HEK293 (cell line): ENCODE data around the gene KLHDC3.

ENCODE experiments used
- BCL6B ChIP-seq: fragments of 450-650 bp; formaldehyde crosslinking; IDR thresholded peaks from 2 replicates; pipeline ENCODE4 v1.5.1; 2017; ENCODE audit warnings: missing biosample characterization, missing genetic modification characterization
- FEZF1 ChIP-seq: fragments of 450-650 bp; formaldehyde crosslinking; IDR thresholded peaks from 2 replicates; pipeline ENCODE4 v1.5.1; 2016; ENCODE audit warnings: missing biosample characterization, missing genetic modification characterization
- GFI1B ChIP-seq: fragments of 450-650 bp; formaldehyde crosslinking; IDR thresholded peaks from 2 replicates; pipeline ENCODE4 v1.5.1; 2016; ENCODE audit warnings: missing biosample characterization, missing genetic modification characterization
- GLIS1 ChIP-seq: fragments of 450-650 bp; formaldehyde crosslinking; IDR thresholded peaks from 2 replicates; pipeline ENCODE4 v1.5.1; 2016; ENCODE audit warnings: missing biosample characterization, missing genetic modification characterization
- KLF16 ChIP-seq: fragments of 450-650 bp; formaldehyde crosslinking; IDR thresholded peaks from 2 replicates; pipeline ENCODE4 v1.5.1; 2017; ENCODE audit warnings: missing biosample characterization, missing genetic modification characterization
- OVOL3 ChIP-seq: fragments of 450-650 bp; formaldehyde crosslinking; IDR thresholded peaks from 2 replicates; pipeline ENCODE4 v1.5.1; 2016; ENCODE audit warnings: missing biosample characterization, missing genetic modification characterization
- PRDM4 ChIP-seq: fragments of 450-650 bp; formaldehyde crosslinking; IDR thresholded peaks from 2 replicates; pipeline ENCODE4 v1.5.1; 2017; ENCODE audit warnings: missing biosample characterization, missing genetic modification characterization
- SETDB1 ChIP-seq: IDR thresholded peaks from one replicate; pipeline ENCODE4 v1.6.1; 2017; ENCODE audit warnings: mild to moderate bottlenecking, low read length, moderate library complexity, mixed read lengths; ENCODE audit not compliant: insufficient read length
- ZBTB11 ChIP-seq: fragments of 450-650 bp; formaldehyde crosslinking; conservative IDR thresholded peaks from 2 replicates; pipeline ENCODE4 v1.5.1; 2016; ENCODE audit warnings: low read depth, missing biosample characterization, missing genetic modification characterization
- ZBTB44 ChIP-seq: fragments of 450-650 bp; IDR thresholded peaks from 2 replicates; pipeline ENCODE4 v1.5.1; 2018; ENCODE audit warnings: missing biosample characterization, mild to moderate bottlenecking, missing genetic modification characterization
- ZBTB49 ChIP-seq: fragments of 450-650 bp; formaldehyde crosslinking; IDR thresholded peaks from 2 replicates; pipeline ENCODE4 v1.5.1; 2016; ENCODE audit warnings: missing biosample characterization, missing genetic modification characterization, low read depth
- ZBTB6 ChIP-seq: fragments of 450-650 bp; formaldehyde crosslinking; IDR thresholded peaks from 2 replicates; pipeline ENCODE4 v1.5.1; 2017; ENCODE audit warnings: missing biosample characterization, missing genetic modification characterization
- ZFP69B ChIP-seq: fragments of 450-650 bp; formaldehyde crosslinking; IDR thresholded peaks from 2 replicates; pipeline ENCODE4 v1.5.1; 2016; ENCODE audit warnings: missing biosample characterization, missing genetic modification characterization
- ZNF16 ChIP-seq: fragments of 450-650 bp; formaldehyde crosslinking; IDR thresholded peaks from 2 replicates; pipeline ENCODE4 v1.5.1; 2016; ENCODE audit warnings: low read depth, missing biosample characterization, missing genetic modification characterization
- ZNF169 ChIP-seq: fragments of 450-650 bp; formaldehyde crosslinking; IDR thresholded peaks from 2 replicates; pipeline ENCODE4 v1.5.1; 2016; ENCODE audit warnings: missing biosample characterization, missing genetic modification characterization
- ZNF24 ChIP-seq: fragments of 450-650 bp; formaldehyde crosslinking; IDR thresholded peaks from 2 replicates; pipeline ENCODE4 v1.5.1; 2016; ENCODE audit warnings: missing biosample characterization, missing genetic modification characterization
- ZNF26 ChIP-seq: fragments of 450-650 bp; formaldehyde crosslinking; IDR thresholded peaks from 2 replicates; pipeline ENCODE4 v1.5.1; 2016; ENCODE audit warnings: missing biosample characterization, missing genetic modification characterization
- ZNF280C ChIP-seq: fragments of 450-650 bp; formaldehyde crosslinking; IDR thresholded peaks from 2 replicates; pipeline ENCODE4 v1.5.1; 2016; ENCODE audit warnings: missing biosample characterization, missing genetic modification characterization
- ZNF423 ChIP-seq: fragments of 450-650 bp; formaldehyde crosslinking; IDR thresholded peaks from 2 replicates; pipeline ENCODE4 v1.5.1; 2016; ENCODE audit warnings: missing biosample characterization, missing genetic modification characterization
- ZNF580 ChIP-seq: fragments of 450-650 bp; formaldehyde crosslinking; IDR thresholded peaks from 2 replicates; pipeline ENCODE4 v1.5.1; 2016; ENCODE audit warnings: missing biosample characterization, missing genetic modification characterization
- ZNF670 ChIP-seq: fragments of 450-650 bp; formaldehyde crosslinking; IDR thresholded peaks from 2 replicates; pipeline ENCODE4 v1.5.1; 2016; ENCODE audit warnings: missing biosample characterization, missing genetic modification characterization, low read depth

Gene KLHDC3

GRCh38 chr6:43021270-43022047 lies 7.4 kb downstream of the KLHDC3 start, which contains the start of gene RRP36 (continued):
- TF ChIP-seq ZNF670 (tag by site-specific recombination) (no peak), BCL6B (tag by site-specific recombination) (no peak), SETDB1 (no peak), ZFP69B (tag by site-specific recombination) (no peak), GLIS1 (tag by site-specific recombination) (0 out of 2 replicates have a peak, but pooled peaks have one; percentile 17), ZBTB44 (tag by site-specific recombination) (no peak), FEZF1 (tag by site-specific recombination) (peak; percentile 46; the same call in 1 of the 2 replicates), ZNF280C (tag by site-specific recombination) (no peak), ZNF169 (no peak), ZBTB11 (tag by site-specific recombination) (peak; percentile 46), ZBTB49 (tag by site-specific recombination) (no peak), ZBTB6 (tag by site-specific recombination) (no peak; the same call in 1 of the 2 replicates), ZNF24 (no peak; the same call in 1 of the 2 replicates), ZNF26 (tag by site-specific recombination) (no peak), PRDM4 (0 out of 2 replicates have a peak, but pooled peaks have one; percentile 10), ZNF423 (tag by site-specific recombination) (no peak), ZNF580 (tag by site-specific recombination) (no peak), OVOL3 (tag by site-specific recombination) (no peak), ZNF16 (tag by site-specific recombination) (no peak), KLF16 (tag by site-specific recombination) (no peak; the same call in 1 of the 2 replicates), GFI1B (tag by site-specific recombination) (no peak)
